KMS-11 (cell line): ENCODE data around the gene LHFPL6.

Source experiments
- H2AFZ ChIP-seq: fragments of 200-600 bp; sonication (generic); 2 replicates; pipeline ENCODE4 v1.6.1; 2016; ENCODE audit warnings: antibody characterized with exemption, mixed run types, low read depth
- H3K27ac ChIP-seq: fragments of 200-600 bp; sonication (generic); 2 replicates; pipeline ENCODE4 v1.6.1; 2016; ENCODE audit warnings: mild to moderate bottlenecking, mixed run types
- H3K27me3 ChIP-seq: fragments of 200-600 bp; sonication (generic); 2 replicates; pipeline ENCODE4 v1.6.1; 2017; ENCODE audit warnings: mild to moderate bottlenecking, low read depth, mixed run types, moderate library complexity; ENCODE audit not compliant: insufficient read depth
- H3K36me3 ChIP-seq: fragments of 200-600 bp; sonication (generic); 2 replicates; pipeline ENCODE4 v1.6.1; 2017; ENCODE audit warnings: mild to moderate bottlenecking, mixed run types; ENCODE audit not compliant: insufficient read depth
- H3K4me1 ChIP-seq: fragments of 200-600 bp; sonication (generic); 2 replicates; pipeline ENCODE4 v1.6.1; 2016; ENCODE audit warnings: mild to moderate bottlenecking, low read depth, mixed run types; ENCODE audit not compliant: poor library complexity, severe bottlenecking
- H3K4me2 ChIP-seq: fragments of 200-600 bp; sonication (generic); 2 replicates; pipeline ENCODE4 v1.7.0; 2016; ENCODE audit warnings: mild to moderate bottlenecking, mixed run types
- H3K4me3 ChIP-seq: fragments of 200-600 bp; sonication (generic); IDR thresholded peaks from 2 replicates; pipeline ENCODE4 v1.6.1; 2017; ENCODE audit warnings: low read depth, low read length, mixed read lengths; ENCODE audit not compliant: insufficient read depth
- H3K79me2 ChIP-seq: fragments of 200-600 bp; sonication (generic); 2 replicates; pipeline ENCODE4 v1.6.1; 2016; ENCODE audit warnings: low read depth, mixed run types; ENCODE audit not compliant: insufficient read depth
- H3K9ac ChIP-seq: fragments of 200-600 bp; sonication (generic); 2 replicates; pipeline ENCODE4 v1.6.1; 2016; ENCODE audit warnings: mild to moderate bottlenecking, mixed run types
- H4K20me1 ChIP-seq: fragments of 200-600 bp; sonication (generic); 2 replicates; pipeline ENCODE4 v1.6.1; 2016; ENCODE audit warnings: mild to moderate bottlenecking, mixed run types; ENCODE audit not compliant: insufficient read depth
- CTCF ChIP-seq: fragments of 200-600 bp; sonication (generic); conservative IDR thresholded peaks from 2 replicates; pipeline ENCODE4 v1.6.1; 2017; ENCODE audit warnings: low read depth, mild to moderate bottlenecking, antibody characterized with exemption, low read length, moderate library complexity, mixed read lengths

LHFPL6 gene

DNA sequence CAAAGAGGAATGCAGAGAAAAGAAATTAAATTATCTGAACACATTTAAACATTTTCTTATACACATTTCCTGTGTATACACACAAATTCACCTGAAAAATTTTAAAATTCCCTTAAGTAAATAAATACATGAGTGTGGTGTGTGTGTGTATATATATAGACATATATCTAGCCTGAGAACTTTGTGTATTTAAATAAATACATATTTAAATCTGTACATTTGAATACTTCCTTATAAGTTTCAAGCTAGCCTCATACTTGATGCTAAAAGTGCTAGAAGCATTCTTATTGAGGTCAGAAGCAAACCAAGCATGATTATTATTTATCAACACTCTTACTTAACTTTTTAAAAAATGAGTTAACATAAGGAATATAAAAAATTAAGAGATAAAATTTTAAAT lies 304.0 kb downstream of the LHFPL6 start:
- no peak overlapping the region for H3K4me3 ChIP-seq
- no peaks in the 10 kb centered on the region for H3K4me1 ChIP-seq
- no peak overlapping the region for H3K9ac ChIP-seq
- no peaks in the 10 kb centered on the region for H3K79me2 ChIP-seq
- H3K4me2 ChIP-seq = no peak overlapping the region
- no peaks in the 10 kb centered on the region for H3K36me3 ChIP-seq
- H3K27ac ChIP-seq = no peak overlapping the region
- TF ChIP-seq CTCF = no peak
- no peaks in the 10 kb centered on the region for H4K20me1 ChIP-seq
- H3K27me3 ChIP-seq = no peaks in the 10 kb centered on the region
- no peak overlapping the region for H2AFZ ChIP-seq

DNA sequence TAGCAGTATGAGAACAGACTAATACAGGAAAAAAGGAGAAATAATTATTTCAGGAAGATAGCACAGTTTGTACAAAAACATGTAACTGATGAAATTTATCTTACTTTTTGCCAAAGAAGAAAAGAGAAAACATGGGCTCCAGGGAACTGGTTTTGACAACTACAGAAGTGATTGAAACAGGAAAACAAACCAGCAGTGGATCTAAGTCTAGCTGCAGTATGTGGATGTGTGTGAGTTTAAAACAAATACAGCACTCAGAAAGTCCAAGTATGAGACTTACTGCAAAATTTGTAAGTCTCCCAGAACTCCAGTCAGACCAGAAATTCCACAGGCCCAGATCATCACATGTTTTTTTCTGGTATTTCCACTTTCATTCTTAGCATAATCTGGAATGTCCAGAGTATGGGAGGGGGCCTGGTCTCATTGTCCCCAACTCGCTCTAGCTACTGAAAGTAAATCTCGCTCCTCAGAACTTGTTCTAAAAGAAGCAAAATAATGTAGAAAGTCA lies 305.3 kb downstream of the LHFPL6 start:
- Histone ChIP-seq H4K20me1 (no peaks in the 10 kb centered on the region), H3K36me3 (no peaks in the 10 kb centered on the region), H3K4me2 (no peak overlapping the region), H3K4me1 (no peaks in the 10 kb centered on the region), H3K79me2 (no peaks in the 10 kb centered on the region), H2AFZ (no peak overlapping the region), H3K27ac (no peak overlapping the region), H3K9ac (no peak overlapping the region), H3K4me3 (no peak overlapping the region), H3K27me3 (no peaks in the 10 kb centered on the region)
- TF ChIP-seq CTCF = no peak

DNA sequence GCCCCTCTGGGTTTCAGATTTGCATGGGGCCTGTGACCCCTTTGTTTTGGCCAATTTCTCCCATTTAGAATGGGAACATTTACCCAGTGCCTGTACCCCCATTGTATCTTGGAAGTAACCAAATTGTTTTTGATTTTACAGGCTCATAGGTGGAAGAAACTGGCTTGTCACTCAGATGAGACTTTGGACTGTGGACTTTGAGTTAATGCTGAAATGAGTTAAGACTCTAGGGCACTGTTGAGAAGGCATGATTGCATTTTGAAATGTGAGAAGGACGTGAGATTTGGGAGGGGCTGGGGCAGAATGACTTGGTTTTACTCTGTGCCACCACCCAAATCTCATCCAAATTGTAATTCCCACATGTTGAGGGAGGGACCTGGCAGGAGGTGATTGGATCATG lies 306.0 kb downstream of the LHFPL6 start:
- H3K4me1 ChIP-seq = no peaks in the 10 kb centered on the region
- H2AFZ ChIP-seq = no peak overlapping the region
- no peaks in the 10 kb centered on the region for H4K20me1 ChIP-seq
- no peak overlapping the region for H3K9ac ChIP-seq
- no peaks in the 10 kb centered on the region for H3K79me2 ChIP-seq
- H3K27ac ChIP-seq = no peak overlapping the region
- H3K4me2 ChIP-seq = no peak overlapping the region
- no peaks in the 10 kb centered on the region for H3K36me3 ChIP-seq
- no peaks in the 10 kb centered on the region for H3K27me3 ChIP-seq
- TF ChIP-seq CTCF = no peak
- no peak overlapping the region for H3K4me3 ChIP-seq

DNA sequence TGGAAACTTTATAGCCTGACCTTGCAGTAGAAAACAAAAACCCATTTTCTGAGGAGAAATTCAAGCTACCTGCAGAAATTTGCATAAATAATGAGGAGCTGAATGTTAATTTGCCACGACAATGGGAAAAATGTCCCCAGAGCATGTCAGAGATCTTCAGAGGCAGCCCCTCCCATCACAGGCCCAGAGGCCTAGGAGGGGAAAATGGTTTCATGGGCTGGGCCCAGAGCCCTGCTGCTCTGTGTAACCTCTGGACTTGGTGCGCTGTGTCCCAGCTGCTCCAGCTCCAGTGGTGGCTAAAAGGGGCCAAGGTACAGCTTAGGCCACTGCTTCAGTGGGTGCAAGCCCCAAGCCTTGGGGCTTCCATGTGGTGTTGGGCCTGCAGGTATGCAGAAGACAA lies 306.8 kb downstream of the LHFPL6 start:
- Histone ChIP-seq H3K36me3 (no peaks in the 10 kb centered on the region), H4K20me1 (no peaks in the 10 kb centered on the region), H2AFZ (no peak overlapping the region), H3K9ac (no peak overlapping the region), H3K4me3 (no peak overlapping the region), H3K4me1 (no peaks in the 10 kb centered on the region), H3K79me2 (no peaks in the 10 kb centered on the region), H3K27me3 (no peaks in the 10 kb centered on the region), H3K4me2 (no peak overlapping the region), H3K27ac (no peak overlapping the region)
- no peak for TF ChIP-seq CTCF
